ENCODE results near the gene NEURL3.

DNA sequence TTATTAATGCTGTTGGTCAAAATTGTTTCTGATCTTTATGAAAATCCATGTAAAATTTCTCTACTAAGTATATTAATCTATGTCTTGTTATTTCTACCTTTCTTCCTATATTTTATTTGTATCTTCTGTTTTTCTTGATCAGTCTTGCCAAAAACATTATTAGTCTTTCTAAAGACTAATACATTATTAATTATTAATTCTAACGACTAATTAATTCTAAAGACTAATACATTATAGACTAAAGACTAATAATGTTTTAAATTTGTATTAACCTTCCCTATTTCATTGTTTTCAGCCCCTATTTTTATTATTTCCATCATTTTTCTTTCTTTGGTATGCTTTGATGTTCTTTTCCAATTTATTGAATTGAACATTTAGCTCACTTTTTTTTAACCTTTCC is 27.7 kb downstream of the NEURL3 start:
- TF ChIP-seq POLR2AphosphoS5 (IDR thresholded peaks at IDR 0.05) (no peak), EP300 (IDR thresholded peaks at IDR 0.05) (no peak)
- TF ChIP-seq, protein P1, sequence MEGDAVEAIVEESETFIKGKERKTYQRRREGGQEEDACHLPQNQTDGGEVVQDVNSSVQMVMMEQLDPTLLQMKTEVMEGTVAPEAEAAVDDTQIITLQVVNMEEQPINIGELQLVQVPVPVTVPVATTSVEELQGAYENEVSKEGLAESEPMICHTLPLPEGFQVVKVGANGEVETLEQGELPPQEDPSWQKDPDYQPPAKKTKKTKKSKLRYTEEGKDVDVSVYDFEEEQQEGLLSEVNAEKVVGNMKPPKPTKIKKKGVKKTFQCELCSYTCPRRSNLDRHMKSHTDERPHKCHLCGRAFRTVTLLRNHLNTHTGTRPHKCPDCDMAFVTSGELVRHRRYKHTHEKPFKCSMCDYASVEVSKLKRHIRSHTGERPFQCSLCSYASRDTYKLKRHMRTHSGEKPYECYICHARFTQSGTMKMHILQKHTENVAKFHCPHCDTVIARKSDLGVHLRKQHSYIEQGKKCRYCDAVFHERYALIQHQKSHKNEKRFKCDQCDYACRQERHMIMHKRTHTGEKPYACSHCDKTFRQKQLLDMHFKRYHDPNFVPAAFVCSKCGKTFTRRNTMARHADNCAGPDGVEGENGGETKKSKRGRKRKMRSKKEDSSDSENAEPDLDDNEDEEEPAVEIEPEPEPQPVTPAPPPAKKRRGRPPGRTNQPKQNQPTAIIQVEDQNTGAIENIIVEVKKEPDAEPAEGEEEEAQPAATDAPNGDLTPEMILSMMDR (IDR thresholded peaks at IDR 0.05): no peak

Measured in gastroesophageal sphincter (tissue), 3 donors.